HepG2 (cell line): ENCODE results near the gene P2RX7. TPM values are rescaled to one million over a fixed set of nuclear protein-coding genes. Genes with fewer than 3 reads are reported as not detected.

ENCODE experiments used
- ATAC-seq: fragments of 200-7000 bp; cut with Tn5 transposase; 3 replicates; pipeline ENCODE4 v1.9.1; 2020; ENCODE audit warnings: mild to moderate bottlenecking, moderate library complexity
- BruUV-seq: library from RNA; stranded (reverse); fragments of 400-500 nt; replicated peaks from 2 replicates; lab custom pipeline; 2021; lab: Mats Ljungman, UMichigan
- CTCF ChIA-PET: fragments of 300-600 bp; formaldehyde crosslinking; extraction: SDS; loops from one replicate; lab custom pipeline; 2021; ENCODE audit warnings: low total read pairs, inconsistent platforms, low intra/inter-chr PET ratio; lab: Yijun Ruan, JAX
- POLR2A ChIA-PET: fragments of 350-600 bp; sonication (Branson Sonifier 250); formaldehyde crosslinking; loops from one replicate; lab custom pipeline; 2020; ENCODE audit warnings: antibody characterized with exemption, inconsistent platforms; lab: Yijun Ruan, JAX
- DNase-seq: peaks from one replicate; pipeline ENCODE4 v3.0.0-alpha.2; 2015; ENCODE audit warnings: low spot score
- FAIRE-seq: peaks from 3 replicates; lab custom pipeline; 2011; peaks lifted over from hg19 to GRCh38; lab: Jason Lieb, UNC
- H2AFZ ChIP-seq: one replicate; pipeline ENCODE4 v1.6.1; 2011; ENCODE audit warnings: low read length, inconsistent platforms
- H3K27ac ChIP-seq: fragments of 300-600 bp; 3 replicates; pipeline ENCODE4 v1.8.0; 2011; ENCODE audit warnings: mixed run types, mild to moderate bottlenecking, mixed read lengths, low read length, inconsistent platforms; ENCODE audit not compliant: insufficient read depth; ENCODE audit errors: extremely low read length
- H3K27me3 ChIP-seq, 2 experiments: fragments of 200-600 bp in 1 of 2; 2 replicates in 1 of 2; 3 replicates in 1 of 2; pipeline versions ENCODE4 v1.6.0 to v1.8.0; 2011; ENCODE audit warnings: low read length in 2 of 2, mild to moderate bottlenecking in 2 of 2, moderate library complexity in 2 of 2, inconsistent platforms in 1 of 2; ENCODE audit not compliant: insufficient read depth in 2 of 2, control insufficient read depth in 1 of 2
- H3K36me3 ChIP-seq, 2 experiments: fragments of 200-600 bp in 1 of 2; replicated peaks in 1 of 2; 2 replicates in 1 of 2; 3 replicates in 1 of 2; pipeline versions ENCODE4 v1.5.1 to v1.8.0; 2011; ENCODE audit warnings: low read length in 2 of 2, inconsistent platforms in 1 of 2; ENCODE audit not compliant: insufficient read depth in 2 of 2, control insufficient read depth in 1 of 2
- H3K4me1 ChIP-seq: 2 replicates; pipeline ENCODE4 v1.5.1; 2012; ENCODE audit warnings: low read length, inconsistent platforms; ENCODE audit not compliant: insufficient read depth
- H3K4me2 ChIP-seq: 2 replicates; pipeline ENCODE4 v1.6.0; 2011; ENCODE audit warnings: low read depth, low read length, inconsistent platforms
- H3K4me3 ChIP-seq, 3 experiments: fragments of 200-600 bp in 1 of 3; sonication (generic), shearing (Covaris generic) in 1 of 3; replicated peaks in 1 of 3; 2 replicates each; pipeline ENCODE4 v1.5.1; 2011 to 2016; ENCODE audit warnings: low read length in 3 of 3, inconsistent platforms in 2 of 3, low read depth in 2 of 3, mild to moderate bottlenecking in 2 of 3, control low read depth in 1 of 3, mixed read lengths in 1 of 3; ENCODE audit not compliant: insufficient read depth in 1 of 3
- H3K79me2 ChIP-seq: one replicate; pipeline ENCODE4 v1.6.1; 2011; ENCODE audit warnings: low read length, inconsistent platforms; ENCODE audit not compliant: insufficient read depth
- H3K9ac ChIP-seq: 2 replicates; pipeline ENCODE4 v1.6.0; 2011; ENCODE audit warnings: mild to moderate bottlenecking, low read depth, low read length, inconsistent platforms; ENCODE audit not compliant: insufficient read depth
- H3K9me3 ChIP-seq: 2 replicates; pipeline ENCODE4 v1.5.1; 2012; ENCODE audit warnings: mild to moderate bottlenecking, low read length
- H4K20me1 ChIP-seq: 2 replicates; pipeline ENCODE4 v1.6.0; 2011; ENCODE audit warnings: inconsistent platforms, mild to moderate bottlenecking, low read length, moderate library complexity; ENCODE audit not compliant: insufficient read depth
- AGO2 ChIP-seq: fragments of 200-400 bp; formaldehyde crosslinking; optimal IDR thresholded peaks from 2 replicates; pipeline ENCODE3; 2017; ENCODE audit warnings: mild to moderate bottlenecking, low read depth, low read length, moderate library complexity
- BCLAF1 ChIP-seq: fragments of 450-650 bp; IDR thresholded peaks from 2 replicates; pipeline ENCODE4 v1.6.1; 2017; ENCODE audit warnings: mild to moderate bottlenecking
- DRAP1 ChIP-seq: IDR thresholded peaks from 2 replicates; pipeline ENCODE4 v1.6.1; 2016; ENCODE audit warnings: missing genetic modification reagents, missing compliant biosample characterization
- HDAC2 ChIP-seq: sonication (generic); formaldehyde crosslinking; IDR thresholded peaks from 2 replicates; pipeline ENCODE4 v1.4.0; 2020; ENCODE audit warnings: missing genetic modification reagents
- HOXD1 ChIP-seq: sonication (generic); formaldehyde crosslinking; IDR thresholded peaks from 2 replicates; pipeline ENCODE4 v1.5.0; 2020; ENCODE audit warnings: missing genetic modification reagents
- KDM4B ChIP-seq: sonication (generic); formaldehyde crosslinking; IDR thresholded peaks from 2 replicates; pipeline ENCODE4 v1.4.0; 2020; ENCODE audit warnings: missing genetic modification reagents
- LBX2 ChIP-seq: sonication (generic); formaldehyde crosslinking; IDR thresholded peaks from 2 replicates; pipeline ENCODE4 v1.5.0; 2020; ENCODE audit warnings: missing genetic modification reagents, mild to moderate bottlenecking, borderline replicate concordance
- ZFP36L1 ChIP-seq: sonication (generic); formaldehyde crosslinking; IDR thresholded peaks from 2 replicates; pipeline ENCODE4 v1.8.0; 2022; ENCODE audit warnings: mild to moderate bottlenecking, missing genetic modification reagents, moderate library complexity
- ZNF180 ChIP-seq: sonication (generic); formaldehyde crosslinking; IDR thresholded peaks from 2 replicates; pipeline ENCODE4 v1.4.0; 2020; ENCODE audit warnings: low read depth, missing genetic modification reagents, borderline replicate concordance
- ZNF562 ChIP-seq: sonication (generic); formaldehyde crosslinking; IDR thresholded peaks from 2 replicates; pipeline ENCODE4 v1.8.0; 2022; ENCODE audit warnings: missing genetic modification reagents, borderline replicate concordance
- ZNF572 ChIP-seq: sonication (generic); formaldehyde crosslinking; IDR thresholded peaks from 2 replicates; pipeline ENCODE4 v1.5.1; 2020; ENCODE audit warnings: mild to moderate bottlenecking, missing genetic modification reagents
- ZNF784 ChIP-seq: sonication (generic); formaldehyde crosslinking; IDR thresholded peaks from 2 replicates; pipeline ENCODE4 v1.5.1; 2020; ENCODE audit warnings: missing genetic modification reagents, mild to moderate bottlenecking, borderline replicate concordance
- WGBS: methylation state at CpG from one replicate; pipeline ENCODE4 v1.1.6; 2017; ENCODE audit warnings: low lambda C conversion rate; 5-methylcytosine and 5-hydroxymethylcytosine counted together
- in situ Hi-C: cut with HindIII; loops from 2 replicates; pipeline ENCODE4 v1.10.0; 2017; ENCODE audit warnings: low pct_unique_long_range_greater_than_20kb; ENCODE audit not compliant: extremely low pct_ligation_motif_present
- intact Hi-C: fragments of 100-400 bp; cut with micrococcal nuclease; formaldehyde crosslinking; loops from one replicate; pipeline ENCODE4 v1.10.0; 2022; ENCODE audit not compliant: unreplicated experiment
- polyA plus RNA-seq, 8 experiments: library from polyadenylated mRNA; depleted of rRNA in 3 of 8; stranded (reverse) in 7 of 8; unstranded in 1 of 8; fragments of >200 nt; fragmentation: Illumina TruSeq in 4 of 8; extraction: Trizol in 4 of 8; gene quantifications; 2 replicates each; pipeline versions ENCODE4 v1.2.1 to v1.2.3, GENCODE V29; 2011 to 2016; ENCODE audit warnings: low read depth in 4 of 8, missing spikeins in 1 of 8, mixed read lengths in 1 of 8; ENCODE audit not compliant: insufficient read depth in 1 of 8
- total RNA-seq, 5 experiments: library from RNA; depleted of rRNA; stranded (reverse); fragments of >200 nt; fragmentation: Illumina TruSeq; extraction: Trizol; gene quantifications; 2 replicates each; pipeline ENCODE4 v1.2.3, GENCODE V29; 2016; ENCODE audit warnings: low read depth in 1 of 5

P2RX7 gene
- total and polyA plus RNA-seq, 2 of the 13 experiments (the other 11 are each of a cell fraction or from before 2014, with no cell fraction given) = 0.13 to 0.73 TPM

GRCh38 chr12:121096199-121096798 is 36.4 kb upstream of the P2RX7 start:
- H2AFZ ChIP-seq = no peak overlapping the region
- H3K9ac ChIP-seq = no peak overlapping the region
- BruUV-seq = no TSS peak

GRCh38 chr12:121099779-121100178 is 32.9 kb upstream of the P2RX7 start:
- Histone ChIP-seq H3K9ac (no peak overlapping the region), H3K79me2 (no peaks in the 10 kb centered on the region), H3K27me3 (peaks cover 0 to 8% of the 10 kb centered on the region in 2 experiments; a peak in 4 of 5 replicates), H3K4me3 (no peak overlapping the region), H3K27ac (no peak overlapping the region), H2AFZ (no peak overlapping the region), H4K20me1 (no peaks in the 10 kb centered on the region), H3K4me1 (peaks cover 10% of the 10 kb centered on the region), H3K36me3 (no peaks in the 10 kb centered on the region), H3K4me2 (no peak overlapping the region), H3K9me3 (peaks cover 8% of the 10 kb centered on the region; the same call in 1 of the 2 replicates)
- DNase-seq = no peak
- no peak for ATAC-seq
- no peak for FAIRE-seq
- BruUV-seq = no TSS peak
- intact Hi-C loops (no loop called here), in situ Hi-C loops (loop anchor here (5.0 kb wide), 1 partner anchor 37 kb away; no protein-coding TSS in a partner anchor)
- POLR2A ChIA-PET = no interaction called here
- CTCF ChIA-PET = no interaction called here
- TF ChIP-seq ZNF572 = no peak
- no peak for TF ChIP-seq AGO2
- no peak for TF ChIP-seq HOXD1 (CRISPR knock-in tag)
- no peak for TF ChIP-seq ZNF180 (CRISPR knock-in tag)
- no peak for TF ChIP-seq ZFP36L1
- TF ChIP-seq BCLAF1 = no peak
- no peak for TF ChIP-seq DRAP1
- TF ChIP-seq KDM4B = no peak
- TF ChIP-seq ZNF562 (CRISPR knock-in tag) = no peak
- TF ChIP-seq LBX2 (CRISPR knock-in tag) = no peak

More at GRCh38 chr12:121096199-121096798, 36.4 kb upstream of the P2RX7 start:
- Histone ChIP-seq H3K27ac (no peak overlapping the region), H3K27me3 (peaks cover 0 to 15% of the 10 kb centered on the region in 2 experiments; a peak in 4 of 5 replicates), H3K9me3 (peaks cover 8% of the 10 kb centered on the region; the same call in 1 of the 2 replicates), H3K4me2 (peak overlapping the region; percentile 77), H4K20me1 (no peaks in the 10 kb centered on the region), H3K36me3 (no peaks in the 10 kb centered on the region), H3K4me3 (no peak overlapping the region), H3K4me1 (peaks cover 10% of the 10 kb centered on the region), H3K79me2 (no peaks in the 10 kb centered on the region)
- CTCF ChIA-PET = interaction anchor here (0.7 to 4.2 kb wide), 3 partner anchors 35 to 91 kb away, joined by 3 to 36 read pairs (median 5); no protein-coding TSS in a partner anchor
- WGBS = 25% methylated on average over 9 of the region's 11 CpGs
- intact Hi-C loops (loop anchor here (2.0 kb wide), 1 partner anchor 35 kb away; no protein-coding TSS in a partner anchor), in situ Hi-C loops (loop anchor here (5.0 kb wide), 1 partner anchor 34 kb away; no protein-coding TSS in a partner anchor)
- POLR2A ChIA-PET = interaction anchor here (0.8 kb wide), 1 partner anchor 118 kb away, joined by 3 read pairs; the partner anchor contains the start of gene HNF1A
- DNase-seq (no peak), FAIRE-seq (no peak), ATAC-seq (no peak)
- 0 out of 2 replicates have a peak, but pooled peaks have one; percentile 6 for TF ChIP-seq HDAC2 (CRISPR knock-in tag)
- no peak for TF ChIP-seq ZNF784 (CRISPR knock-in tag)
